ENCODE data around the gene LASP1. TPM values are rescaled to one million over a fixed set of nuclear protein-coding genes. Genes with fewer than 3 reads are reported as not detected.

The LASP1 gene
- total and polyA plus RNA-seq, 8 donors = 33.7 to 183 (median 101) TPM

DNA sequence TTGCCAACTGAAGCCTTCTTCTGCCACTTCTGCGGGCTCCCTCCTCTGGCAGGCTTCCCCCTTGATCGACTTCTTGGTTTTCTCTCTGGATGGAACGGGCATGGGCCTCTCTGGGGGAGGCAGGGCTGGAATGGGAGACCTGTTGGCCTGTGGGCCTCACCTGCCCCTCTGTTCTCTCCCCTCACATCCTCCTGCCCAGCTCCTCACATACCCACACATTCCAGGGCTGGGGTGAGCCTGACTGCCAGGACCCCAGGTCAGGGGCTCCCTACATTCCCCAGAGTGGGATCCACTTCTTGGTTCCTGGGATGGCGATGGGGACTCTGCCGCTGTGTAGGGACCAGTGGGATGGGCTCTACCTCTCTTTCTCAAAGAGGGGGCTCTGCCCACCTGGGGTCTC is 49.1 kb downstream of the LASP1 start:
- TF ChIP-seq EP300 (IDR thresholded peaks at IDR 0.05) (no peak), CTCF (IDR thresholded peaks at IDR 0.05) (no peak), POLR2AphosphoS5 (IDR thresholded peaks at IDR 0.05) (no peak), POLR2A (IDR thresholded peaks at IDR 0.05) (no peak)
- Histone ChIP-seq H3K27ac (peak overlapping the region in 2 of 5 donors; percentile 43 to 78), H3K36me3 (peaks cover 50 to 76% (median 69%) of the 10 kb centered on the region in 4 donors), H3K27me3 (no peaks in the 10 kb centered on the region), H3K4me1 (peaks cover 21 to 68% (median 50%) of the 10 kb centered on the region in 4 donors), H3K9me3 (no peaks in the 10 kb centered on the region), H3K4me3 (no peak overlapping the region)
- WGBS, 5 donors = 92 to 94% (median 93%) methylated on average over 5 of the region's 5 CpGs
- no peak for DNase-seq
- intact Hi-C loops (cut with DNase I; ENCODE audit: low total_unique reads) = no loop called here

- Histone ChIP-seq H3K27me3 (no peaks in the 10 kb centered on the region), H3K4me3 (no peak overlapping the region), H3K9me3 (no peaks in the 10 kb centered on the region), H3K4me1 (peaks cover 21 to 67% (median 47%) of the 10 kb centered on the region in 4 donors), H3K27ac (peak overlapping the region in 3 of 5 donors; percentile 8 to 78 (median 46)), H3K36me3 (peaks cover 49 to 70% (median 63%) of the 10 kb centered on the region in 4 donors)
- TF ChIP-seq CTCF (IDR thresholded peaks at IDR 0.05) = no peak
- no peak for TF ChIP-seq EP300 (IDR thresholded peaks at IDR 0.05)
- intact Hi-C loops (cut with DNase I; ENCODE audit: low total_unique reads) = no loop called here
- WGBS, 5 donors = 91 to 97% (median 95%) methylated on average over 16 of the region's 16 CpGs
- DNase-seq = peak in 1 of 2 donors; percentile 23
Measured at GRCh38 chr17:38919316-38920078, 49.6 kb downstream of the LASP1 start.

- Histone ChIP-seq H3K27ac (peak overlapping the region in 4 of 5 donors; percentile 46 to 78 (median 60)), H3K36me3 (peaks cover 38 to 58% (median 52%) of the 10 kb centered on the region in 4 donors), H3K4me1 (peaks cover 15 to 66% (median 48%) of the 10 kb centered on the region in 4 donors), H3K27me3 (no peaks in the 10 kb centered on the region), H3K4me3 (no peak overlapping the region), H3K9me3 (no peaks in the 10 kb centered on the region)
- TF ChIP-seq POLR2AphosphoS5 (IDR thresholded peaks at IDR 0.05) (no peak), CTCF (IDR thresholded peaks at IDR 0.05) (no peak), EP300 (IDR thresholded peaks at IDR 0.05) (no peak), POLR2A (IDR thresholded peaks at IDR 0.05) (no peak)
- intact Hi-C loops (cut with DNase I; ENCODE audit: low total_unique reads) = no loop called here
- WGBS, 5 donors = 67 to 83% (median 80%) methylated on average over 9 of the region's 9 CpGs
- peak in 1 of 2 donors; percentile 9 for DNase-seq
Measured at GRCh38 chr17:38920374-38921291, 50.8 kb downstream of the LASP1 start.

- peak in 1 of 2 donors; percentile 24 for DNase-seq
- H3K36me3 ChIP-seq = peaks cover 27 to 46% (median 39%) of the 10 kb centered on the region in 4 donors
- intact Hi-C loops (cut with DNase I; ENCODE audit: low total_unique reads) = no loop called here
- H3K4me1 ChIP-seq = peaks cover 19 to 78% (median 54%) of the 10 kb centered on the region in 4 donors
- H3K27me3 ChIP-seq = no peaks in the 10 kb centered on the region
- TF ChIP-seq POLR2A (IDR thresholded peaks at IDR 0.05) = no peak
- no peak for TF ChIP-seq CTCF (IDR thresholded peaks at IDR 0.05)
- no peak for TF ChIP-seq POLR2AphosphoS5 (IDR thresholded peaks at IDR 0.05)
- no peak for TF ChIP-seq EP300 (IDR thresholded peaks at IDR 0.05)
- H3K9me3 ChIP-seq = no peaks in the 10 kb centered on the region
- WGBS, 5 donors = 62 to 75% (median 70%) methylated on average over 13 of the region's 13 CpGs
- H3K4me3 ChIP-seq = no peak overlapping the region
- peak overlapping the region in 4 of 5 donors; percentile 46 to 78 (median 60) for H3K27ac ChIP-seq
Measured at GRCh38 chr17:38921756-38922411, 52.0 kb downstream of the LASP1 start.
